ENCODE measurements around the gene CHIA.

Gene CHIA

GRCh38 chr1:111366256-111366655 is 75.6 kb downstream of the CHIA start:
- DNase-seq (ENCODE audit: low read depth): no peak

GRCh38 chr1:111369177-111369576 is 78.5 kb downstream of the CHIA start:
- DNase-seq (ENCODE audit: low read depth): no peak

GRCh38 chr1:111369645-111370044 is 79.0 kb downstream of the CHIA start:
- DNase-seq (ENCODE audit: low read depth): no peak
